A549 (cell line): ENCODE data around the gene PPP1R3C.

ENCODE experiments used
- POLR2A ChIP-seq: IDR thresholded peaks from 2 replicates; pipeline ENCODE4 v1.6.1; 2012; ENCODE audit warnings: mild to moderate bottlenecking, low read length
- REST ChIP-seq: fragments of 200-600 bp; sonication (generic); IDR thresholded peaks from 2 replicates; pipeline ENCODE4 v1.6.1; 2016; ENCODE audit warnings: antibody characterized with exemption, mild to moderate bottlenecking, moderate library complexity

GRCh38 chr10:91613411-91614187 is 19.3 kb downstream of the PPP1R3C start:
- TF ChIP-seq POLR2A (no peak), REST (no peak)
